ENCODE measurements around the gene DBNL.

Gene DBNL

DNA sequence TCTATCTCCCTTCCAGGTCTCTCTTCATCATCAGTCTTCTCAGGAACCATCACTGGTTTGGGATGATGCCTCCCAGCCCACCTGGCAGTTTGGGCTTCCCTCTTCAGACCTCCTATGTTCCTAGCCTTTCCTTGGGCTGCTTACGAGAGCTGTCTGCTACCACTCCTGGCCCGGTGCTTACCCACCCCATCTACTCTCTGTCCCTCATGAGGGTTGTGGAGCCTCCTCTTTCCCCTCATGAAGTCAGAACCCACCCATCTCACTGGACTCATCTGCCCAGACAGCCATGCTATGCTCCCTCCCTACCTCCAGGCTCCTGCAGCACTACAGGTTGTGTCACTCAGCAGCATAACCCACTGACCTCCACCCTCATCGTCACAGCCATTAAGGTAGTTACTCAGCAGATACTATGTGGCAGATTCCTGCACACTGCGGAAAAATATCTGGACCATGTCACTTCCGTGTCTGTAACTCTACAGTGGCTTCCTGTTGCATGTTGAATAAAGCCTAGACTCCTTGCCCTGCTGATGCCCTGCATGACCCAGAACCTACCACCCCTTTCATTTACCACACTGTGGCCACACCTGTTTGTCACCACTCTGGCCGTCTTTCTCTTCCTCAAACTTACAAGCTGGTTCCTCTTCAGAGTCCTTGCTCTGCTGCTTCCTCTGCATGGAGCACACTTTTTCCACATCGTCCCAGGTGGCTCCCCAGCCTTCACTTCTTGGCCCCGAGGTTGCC is 2.0 kb downstream of the DBNL start:
- ATAC-seq = no peak
- no peak for TF ChIP-seq ARNTL (CRISPR knock-in tag; IDR thresholded peaks at IDR 0.05; ENCODE audit: borderline replicate concordance, low read depth)
- TF ChIP-seq ZNF70 (CRISPR knock-in tag; IDR thresholded peaks at IDR 0.05) = no peak
- TF ChIP-seq, protein P1, sequence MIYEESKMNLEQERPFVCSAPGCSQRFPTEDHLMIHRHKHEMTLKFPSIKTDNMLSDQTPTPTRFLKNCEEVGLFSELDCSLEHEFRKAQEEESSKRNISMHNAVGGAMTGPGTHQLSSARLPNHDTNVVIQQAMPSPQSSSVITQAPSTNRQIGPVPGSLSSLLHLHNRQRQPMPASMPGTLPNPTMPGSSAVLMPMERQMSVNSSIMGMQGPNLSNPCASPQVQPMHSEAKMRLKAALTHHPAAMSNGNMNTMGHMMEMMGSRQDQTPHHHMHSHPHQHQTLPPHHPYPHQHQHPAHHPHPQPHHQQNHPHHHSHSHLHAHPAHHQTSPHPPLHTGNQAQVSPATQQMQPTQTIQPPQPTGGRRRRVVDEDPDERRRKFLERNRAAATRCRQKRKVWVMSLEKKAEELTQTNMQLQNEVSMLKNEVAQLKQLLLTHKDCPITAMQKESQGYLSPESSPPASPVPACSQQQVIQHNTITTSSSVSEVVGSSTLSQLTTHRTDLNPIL (CRISPR knock-in tag; IDR thresholded peaks at IDR 0.05; ENCODE audit: low read depth) = no peak
- no peak for TF ChIP-seq OSR1 (CRISPR knock-in tag; IDR thresholded peaks at IDR 0.05)
- TF ChIP-seq ZNF8 (CRISPR knock-in tag; IDR thresholded peaks at IDR 0.05) = no peak
- TF ChIP-seq CSDC2 (CRISPR knock-in tag; IDR thresholded peaks at IDR 0.05) = no peak
- TF ChIP-seq, protein P2, sequence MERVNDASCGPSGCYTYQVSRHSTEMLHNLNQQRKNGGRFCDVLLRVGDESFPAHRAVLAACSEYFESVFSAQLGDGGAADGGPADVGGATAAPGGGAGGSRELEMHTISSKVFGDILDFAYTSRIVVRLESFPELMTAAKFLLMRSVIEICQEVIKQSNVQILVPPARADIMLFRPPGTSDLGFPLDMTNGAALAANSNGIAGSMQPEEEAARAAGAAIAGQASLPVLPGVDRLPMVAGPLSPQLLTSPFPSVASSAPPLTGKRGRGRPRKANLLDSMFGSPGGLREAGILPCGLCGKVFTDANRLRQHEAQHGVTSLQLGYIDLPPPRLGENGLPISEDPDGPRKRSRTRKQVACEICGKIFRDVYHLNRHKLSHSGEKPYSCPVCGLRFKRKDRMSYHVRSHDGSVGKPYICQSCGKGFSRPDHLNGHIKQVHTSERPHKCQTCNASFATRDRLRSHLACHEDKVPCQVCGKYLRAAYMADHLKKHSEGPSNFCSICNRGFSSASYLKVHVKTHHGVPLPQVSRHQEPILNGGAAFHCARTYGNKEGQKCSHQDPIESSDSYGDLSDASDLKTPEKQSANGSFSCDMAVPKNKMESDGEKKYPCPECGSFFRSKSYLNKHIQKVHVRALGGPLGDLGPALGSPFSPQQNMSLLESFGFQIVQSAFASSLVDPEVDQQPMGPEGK (CRISPR knock-in tag; IDR thresholded peaks at IDR 0.05; ENCODE audit: borderline replicate concordance) = no peak
- TF ChIP-seq ISL1 (CRISPR knock-in tag; IDR thresholded peaks at IDR 0.05) = no peak

DNA sequence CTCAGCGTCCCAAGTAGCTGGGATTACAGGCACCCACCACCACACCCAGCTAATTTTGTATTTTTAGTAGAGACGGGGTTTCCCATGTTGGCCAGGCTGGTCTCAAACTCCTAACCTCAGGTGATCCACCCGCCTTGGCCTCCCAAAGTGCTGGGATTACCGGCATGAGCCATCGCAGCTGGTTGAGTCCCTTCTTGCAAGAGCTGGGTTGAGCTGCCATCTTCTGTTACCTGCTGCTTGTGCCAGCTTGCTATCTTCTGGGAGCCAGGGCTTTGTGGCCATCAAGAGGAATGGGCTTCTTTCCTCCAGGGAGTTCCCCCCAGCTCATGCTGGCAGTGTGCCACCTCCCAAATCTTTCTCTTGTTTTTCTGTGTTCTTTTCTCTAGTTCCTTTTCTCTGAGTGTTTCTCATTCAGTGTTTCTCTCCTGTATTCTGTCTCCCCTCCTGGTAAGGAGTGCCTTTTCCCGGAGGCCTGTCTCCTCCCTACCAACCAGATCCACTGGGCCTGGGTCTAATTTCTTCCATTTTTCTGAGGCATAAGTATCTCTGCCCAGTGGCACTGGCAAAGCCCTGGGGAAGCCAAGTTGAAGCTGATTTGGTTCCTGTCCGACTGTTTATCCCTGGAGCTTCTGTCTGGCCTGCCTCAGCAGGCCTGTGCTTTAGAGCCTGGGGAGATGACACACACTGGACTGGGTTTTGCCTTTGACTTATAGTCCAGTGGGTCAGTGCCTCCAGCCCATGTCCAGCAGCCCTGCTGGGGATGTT is 3.7 kb downstream of the DBNL start:
- TF ChIP-seq, protein P3, sequence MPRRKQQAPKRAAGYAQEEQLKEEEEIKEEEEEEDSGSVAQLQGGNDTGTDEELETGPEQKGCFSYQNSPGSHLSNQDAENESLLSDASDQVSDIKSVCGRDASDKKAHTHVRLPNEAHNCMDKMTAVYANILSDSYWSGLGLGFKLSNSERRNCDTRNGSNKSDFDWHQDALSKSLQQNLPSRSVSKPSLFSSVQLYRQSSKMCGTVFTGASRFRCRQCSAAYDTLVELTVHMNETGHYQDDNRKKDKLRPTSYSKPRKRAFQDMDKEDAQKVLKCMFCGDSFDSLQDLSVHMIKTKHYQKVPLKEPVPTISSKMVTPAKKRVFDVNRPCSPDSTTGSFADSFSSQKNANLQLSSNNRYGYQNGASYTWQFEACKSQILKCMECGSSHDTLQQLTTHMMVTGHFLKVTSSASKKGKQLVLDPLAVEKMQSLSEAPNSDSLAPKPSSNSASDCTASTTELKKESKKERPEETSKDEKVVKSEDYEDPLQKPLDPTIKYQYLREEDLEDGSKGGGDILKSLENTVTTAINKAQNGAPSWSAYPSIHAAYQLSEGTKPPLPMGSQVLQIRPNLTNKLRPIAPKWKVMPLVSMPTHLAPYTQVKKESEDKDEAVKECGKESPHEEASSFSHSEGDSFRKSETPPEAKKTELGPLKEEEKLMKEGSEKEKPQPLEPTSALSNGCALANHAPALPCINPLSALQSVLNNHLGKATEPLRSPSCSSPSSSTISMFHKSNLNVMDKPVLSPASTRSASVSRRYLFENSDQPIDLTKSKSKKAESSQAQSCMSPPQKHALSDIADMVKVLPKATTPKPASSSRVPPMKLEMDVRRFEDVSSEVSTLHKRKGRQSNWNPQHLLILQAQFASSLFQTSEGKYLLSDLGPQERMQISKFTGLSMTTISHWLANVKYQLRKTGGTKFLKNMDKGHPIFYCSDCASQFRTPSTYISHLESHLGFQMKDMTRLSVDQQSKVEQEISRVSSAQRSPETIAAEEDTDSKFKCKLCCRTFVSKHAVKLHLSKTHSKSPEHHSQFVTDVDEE (CRISPR knock-in tag; IDR thresholded peaks at IDR 0.05) = no peak
- no peak for TF ChIP-seq BACH2 (CRISPR knock-in tag; IDR thresholded peaks at IDR 0.05; ENCODE audit: borderline replicate concordance)
- no peak for TF ChIP-seq ZFP3 (CRISPR knock-in tag; IDR thresholded peaks at IDR 0.05)
- TF ChIP-seq, protein P4, sequence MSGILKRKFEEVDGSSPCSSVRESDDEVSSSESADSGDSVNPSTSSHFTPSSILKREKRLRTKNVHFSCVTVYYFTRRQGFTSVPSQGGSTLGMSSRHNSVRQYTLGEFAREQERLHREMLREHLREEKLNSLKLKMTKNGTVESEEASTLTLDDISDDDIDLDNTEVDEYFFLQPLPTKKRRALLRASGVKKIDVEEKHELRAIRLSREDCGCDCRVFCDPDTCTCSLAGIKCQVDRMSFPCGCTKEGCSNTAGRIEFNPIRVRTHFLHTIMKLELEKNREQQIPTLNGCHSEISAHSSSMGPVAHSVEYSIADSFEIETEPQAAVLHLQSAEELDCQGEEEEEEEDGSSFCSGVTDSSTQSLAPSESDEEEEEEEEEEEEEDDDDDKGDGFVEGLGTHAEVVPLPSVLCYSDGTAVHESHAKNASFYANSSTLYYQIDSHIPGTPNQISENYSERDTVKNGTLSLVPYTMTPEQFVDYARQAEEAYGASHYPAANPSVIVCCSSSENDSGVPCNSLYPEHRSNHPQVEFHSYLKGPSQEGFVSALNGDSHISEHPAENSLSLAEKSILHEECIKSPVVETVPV (CRISPR knock-in tag; IDR thresholded peaks at IDR 0.05) = no peak
- no peak for TF ChIP-seq TOX (CRISPR knock-in tag; IDR thresholded peaks at IDR 0.05; ENCODE audit: borderline replicate concordance)
- TF ChIP-seq, protein P5, sequence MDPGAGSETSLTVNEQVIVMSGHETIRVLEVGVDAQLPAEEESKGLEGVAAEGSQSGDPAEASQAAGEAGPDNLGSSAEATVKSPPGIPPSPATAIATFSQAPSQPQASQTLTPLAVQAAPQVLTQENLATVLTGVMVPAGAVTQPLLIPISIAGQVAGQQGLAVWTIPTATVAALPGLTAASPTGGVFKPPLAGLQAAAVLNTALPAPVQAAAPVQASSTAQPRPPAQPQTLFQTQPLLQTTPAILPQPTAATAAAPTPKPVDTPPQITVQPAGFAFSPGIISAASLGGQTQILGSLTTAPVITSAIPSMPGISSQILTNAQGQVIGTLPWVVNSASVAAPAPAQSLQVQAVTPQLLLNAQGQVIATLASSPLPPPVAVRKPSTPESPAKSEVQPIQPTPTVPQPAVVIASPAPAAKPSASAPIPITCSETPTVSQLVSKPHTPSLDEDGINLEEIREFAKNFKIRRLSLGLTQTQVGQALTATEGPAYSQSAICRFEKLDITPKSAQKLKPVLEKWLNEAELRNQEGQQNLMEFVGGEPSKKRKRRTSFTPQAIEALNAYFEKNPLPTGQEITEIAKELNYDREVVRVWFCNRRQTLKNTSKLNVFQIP (CRISPR knock-in tag; IDR thresholded peaks at IDR 0.05; ENCODE audit: borderline replicate concordance, low read depth) = no peak
- TF ChIP-seq ZFP30 (CRISPR knock-in tag; IDR thresholded peaks at IDR 0.05) = no peak
- no peak for TF ChIP-seq CSDC2 (CRISPR knock-in tag; IDR thresholded peaks at IDR 0.05)
- TF ChIP-seq ARNTL (CRISPR knock-in tag; IDR thresholded peaks at IDR 0.05; ENCODE audit: borderline replicate concordance, low read depth) = no peak
- TF ChIP-seq ZNF565 (CRISPR knock-in tag; conservative IDR thresholded peaks at IDR 0.05; ENCODE audit: low read depth) = no peak
- no peak for TF ChIP-seq TCF4 (CRISPR knock-in tag; IDR thresholded peaks at IDR 0.05; ENCODE audit: borderline replicate concordance)
- no peak for ATAC-seq

DNA sequence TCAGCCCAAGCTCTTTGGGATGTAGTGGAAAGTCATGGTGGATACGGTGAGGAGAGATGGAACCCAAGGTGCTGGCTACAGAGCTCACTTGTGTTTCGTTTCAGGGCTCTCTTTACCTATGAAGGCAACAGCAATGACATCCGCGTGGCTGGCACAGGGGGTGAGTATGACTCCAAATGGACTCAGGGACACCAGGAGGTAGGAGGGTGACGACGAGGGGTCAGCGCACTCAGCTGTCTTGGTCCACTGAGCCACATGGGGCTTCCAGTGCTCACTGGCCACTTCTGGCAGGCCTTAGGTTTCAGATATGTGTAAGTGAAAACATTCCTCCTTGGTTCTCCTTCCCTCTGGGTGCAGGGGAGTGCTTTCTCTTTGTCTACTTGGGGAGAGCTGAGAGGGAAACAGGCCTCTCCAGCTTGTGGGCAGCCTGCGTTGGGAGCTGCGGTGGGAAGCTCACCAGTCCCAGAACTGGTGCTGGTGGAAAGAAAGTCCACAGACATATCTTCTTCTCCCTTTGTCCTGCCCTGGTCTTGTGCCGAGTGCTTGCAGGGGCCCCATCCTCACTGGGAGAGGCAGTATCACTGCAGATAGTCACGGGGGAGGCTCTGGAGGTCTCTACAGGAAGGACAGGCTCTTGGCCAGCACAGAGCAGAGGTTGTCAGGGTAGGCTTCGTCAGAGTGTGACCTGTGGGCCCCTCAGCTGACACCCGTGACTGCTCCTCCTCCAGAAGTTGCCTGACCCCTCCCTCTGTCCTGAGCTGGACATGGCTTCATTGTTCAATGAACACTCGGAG is 5.8 kb downstream of the DBNL start:
- no peak for ATAC-seq
- no peak for TF ChIP-seq BACH2 (CRISPR knock-in tag; IDR thresholded peaks at IDR 0.05; ENCODE audit: borderline replicate concordance)
- no peak for TF ChIP-seq ZC3H10 (CRISPR knock-in tag; IDR thresholded peaks at IDR 0.05)
- no peak for TF ChIP-seq GLIS3 (CRISPR knock-in tag; IDR thresholded peaks at IDR 0.05)
- TF ChIP-seq ARNTL (CRISPR knock-in tag; IDR thresholded peaks at IDR 0.05; ENCODE audit: borderline replicate concordance, low read depth) = no peak
- no peak for TF ChIP-seq ESRRG (CRISPR knock-in tag; IDR thresholded peaks at IDR 0.05)
- TF ChIP-seq ZNF565 (CRISPR knock-in tag; conservative IDR thresholded peaks at IDR 0.05; ENCODE audit: low read depth) = no peak
- no peak for TF ChIP-seq RARB (CRISPR knock-in tag; IDR thresholded peaks at IDR 0.05)
- TF ChIP-seq, protein P5 (CRISPR knock-in tag; IDR thresholded peaks at IDR 0.05; ENCODE audit: borderline replicate concordance, low read depth) = no peak
- no peak for TF ChIP-seq ISL1 (CRISPR knock-in tag; IDR thresholded peaks at IDR 0.05)
